Panc1 (cell line): ENCODE measurements around the gene GOLGA1.

Experiments used
- CTCF ChIP-seq: fragments of 450-650 bp; IDR thresholded peaks from 2 replicates; pipeline ENCODE4 v1.5.1; 2017; ENCODE audit warnings: mild to moderate bottlenecking
- POLR2AphosphoS5 ChIP-seq: IDR thresholded peaks from 2 replicates; pipeline ENCODE4 v1.6.1; 2012; ENCODE audit warnings: mild to moderate bottlenecking, low read depth, low read length, moderate library complexity
- REST ChIP-seq, 2 experiments: IDR thresholded peaks; 2 replicates each; pipeline ENCODE4 v1.6.1; 2011 to 2012; ENCODE audit warnings: low read depth in 2 of 2, control low read depth in 1 of 2, low read length in 1 of 2, mild to moderate bottlenecking in 1 of 2, moderate library complexity in 1 of 2; ENCODE audit not compliant: insufficient read depth in 1 of 2

DNA sequence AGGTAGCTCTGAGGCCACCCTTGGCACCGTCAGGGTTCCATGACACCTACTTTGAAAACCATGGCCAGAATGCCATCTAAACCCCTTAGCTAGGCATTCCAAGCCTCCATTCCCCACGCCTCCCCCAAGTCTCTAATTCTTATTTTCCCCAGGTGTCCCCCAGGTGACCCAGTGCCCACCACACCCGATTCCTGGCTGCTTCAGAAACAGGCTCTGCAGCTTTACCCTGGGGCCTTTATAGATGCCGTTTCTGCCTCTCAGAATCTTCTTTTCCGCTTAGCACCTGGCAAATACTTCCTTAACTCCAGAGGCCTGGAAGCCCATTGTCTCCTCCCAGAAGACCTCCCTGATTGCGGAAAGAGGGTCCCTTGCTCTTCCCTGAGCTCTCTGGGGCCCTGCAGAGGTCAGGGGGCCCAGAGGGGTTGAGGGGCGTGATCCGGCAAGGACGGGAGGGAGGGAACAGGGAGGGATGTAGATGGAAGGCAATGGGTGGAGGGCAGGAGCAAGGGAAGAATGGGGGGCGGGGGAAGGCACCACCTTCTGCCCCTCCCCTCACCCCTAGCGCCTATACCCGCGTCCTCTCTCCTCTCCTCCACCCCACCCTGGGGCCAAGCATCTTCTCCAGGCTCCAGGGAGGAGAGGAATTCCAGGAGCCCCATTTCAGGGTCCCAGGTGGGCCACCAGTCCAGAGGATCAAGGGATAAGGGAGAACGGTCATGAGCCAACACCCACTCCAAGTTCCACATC is 99.6 kb downstream of the GOLGA1 start:
- TF ChIP-seq REST (IDR thresholded peaks at IDR 0.05; ENCODE audit: insufficient read depth in 1 of 2, low read depth in 2 of 2, low read length in 1 of 2) (no peak), CTCF (no peak), POLR2AphosphoS5 (no peak)
